Activated T-helper 1 cell treated with anti-CD3 and anti-CD28 coated beads, Interleukin-12 subunit alpha, Interleukin-12 subunit beta, Interleukin-2, Interleukin-4 antibody, amounts not matched to agents 30 ng/mL and 10 ng/mL and 1 ng/mL, durations not matched to agents 14 hours and 24 hours and 36 hours (primary cell): ENCODE measurements around the gene SYNGR4. TPM values are rescaled to one million over a fixed set of nuclear protein-coding genes. Genes with fewer than 3 reads are reported as not detected.
"Not testable (repeated sequence)": the region's sequence is repeated elsewhere in the genome, so short reads cannot be mapped to it uniquely, and the experiment has no call there.

Experiments used
- DNase-seq: peaks from one replicate; pipeline ENCODE4 v3.0.0; 2021; ENCODE audit warnings: low spot score
- H3K27ac Mint-ChIP-seq: one replicate; pipeline ENCODE4 v1.8.0; 2021; ENCODE audit warnings: mild to moderate bottlenecking, mixed read lengths
- H3K27me3 Mint-ChIP-seq: one replicate; pipeline ENCODE4 v1.8.0; 2022; ENCODE audit warnings: mild to moderate bottlenecking, moderate library complexity, mixed read lengths; ENCODE audit not compliant: insufficient read depth
- H3K36me3 Mint-ChIP-seq: one replicate; pipeline ENCODE4 v1.8.0; 2021; ENCODE audit warnings: low read depth, mixed read lengths
- H3K4me1 Mint-ChIP-seq: one replicate; pipeline ENCODE4 v1.8.0; 2021; ENCODE audit warnings: low read depth, mixed read lengths
- H3K4me3 Mint-ChIP-seq: one replicate; pipeline ENCODE4 v1.8.0; 2021; ENCODE audit warnings: mild to moderate bottlenecking, moderate library complexity, mixed read lengths
- H3K9me3 Mint-ChIP-seq: one replicate; pipeline ENCODE4 v1.8.0; 2021; ENCODE audit warnings: mixed read lengths
- intact Hi-C: fragments of 100-400 bp; cut with micrococcal nuclease; formaldehyde crosslinking; loops from one replicate; pipeline ENCODE4 v1.15.1; 2024
- total RNA-seq: library from RNA; stranded (reverse); gene quantifications from 2 replicates; pipeline ENCODE4 v1.2.3, GENCODE V29; 2022

Gene SYNGR4
- total RNA-seq, 1 donor from 2014 or later, result not detected

DNA sequence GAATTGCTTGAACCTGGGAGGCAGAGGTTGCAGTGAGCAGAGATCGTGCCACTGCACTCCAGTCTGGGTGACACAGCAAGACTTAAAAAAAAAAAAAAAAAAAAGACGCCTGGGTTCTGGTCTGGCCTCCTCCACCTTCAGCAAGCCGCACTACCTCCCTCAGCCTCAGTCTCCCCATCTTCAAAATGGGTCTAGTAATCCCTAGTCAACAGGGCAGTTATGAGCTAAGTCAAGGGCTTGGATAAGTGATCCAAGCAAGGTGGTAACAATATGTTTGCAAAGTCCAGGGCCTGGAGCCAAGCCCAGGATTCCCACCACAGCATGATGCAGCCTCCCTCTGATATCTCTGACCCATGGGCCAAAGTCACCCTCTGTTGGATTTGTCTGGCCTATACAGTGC, 22.8 kb downstream of the SYNGR4 start:
- peaks cover 4% of the 10 kb centered on the region for H3K27me3 Mint-ChIP-seq
- intact Hi-C loops, result no loop called here
- H3K27ac Mint-ChIP-seq, result no peak overlapping the region
- peaks cover 30% of the 10 kb centered on the region for H3K36me3 Mint-ChIP-seq
- no peak overlapping the region for H3K4me3 Mint-ChIP-seq
- H3K4me1 Mint-ChIP-seq, result peaks cover 8% of the 10 kb centered on the region
- no peaks in the 10 kb centered on the region for H3K9me3 Mint-ChIP-seq
- no peak for DNase-seq

DNA sequence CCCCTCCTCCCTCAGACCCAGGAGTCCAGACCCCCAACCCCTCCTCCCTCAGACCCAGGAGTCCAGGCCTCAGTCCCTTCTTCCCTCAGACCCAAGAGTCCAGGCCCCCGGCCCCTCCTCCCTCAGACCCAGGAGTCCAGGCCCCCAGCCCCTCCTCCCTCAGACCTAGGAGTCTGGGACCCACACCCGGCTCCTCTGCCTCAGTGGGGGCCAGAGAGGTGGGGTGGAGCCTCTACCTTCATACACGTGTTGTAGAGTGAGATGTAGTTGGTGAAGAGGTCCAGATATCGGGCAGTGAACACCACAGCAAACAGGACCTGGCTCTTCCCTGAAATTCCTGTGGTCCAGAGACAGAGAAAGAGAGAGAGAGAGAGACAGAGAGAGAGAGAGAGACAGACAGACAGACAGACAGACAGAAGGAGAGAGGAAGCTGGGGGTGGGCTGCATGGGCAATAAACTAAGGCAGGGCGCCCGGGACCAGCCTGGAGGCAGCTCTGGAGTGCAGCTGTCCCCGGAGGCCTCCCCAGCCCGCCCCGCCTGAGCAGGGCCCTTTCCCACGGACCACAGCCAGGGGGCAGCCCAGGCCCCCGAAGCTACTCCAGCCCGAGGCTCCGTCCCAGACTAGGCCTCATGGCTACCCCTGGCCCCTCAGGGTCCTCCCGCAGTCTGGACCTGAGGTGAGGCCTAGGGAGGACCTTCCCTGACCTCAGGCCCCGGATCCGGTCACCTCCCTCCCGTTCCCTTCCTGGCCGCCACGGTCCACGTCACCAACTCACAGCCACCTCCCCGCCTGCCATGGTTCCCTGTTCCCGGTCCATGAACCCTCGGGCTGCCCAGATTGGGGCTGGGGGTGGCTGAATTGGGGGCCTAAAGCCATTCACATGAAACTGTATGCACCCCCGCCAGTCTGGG, 26.3 kb downstream of the SYNGR4 start:
- peaks cover 8% of the 10 kb centered on the region for H3K36me3 Mint-ChIP-seq
- H3K27me3 Mint-ChIP-seq, result peaks cover 27% of the 10 kb centered on the region
- peaks cover 13% of the 10 kb centered on the region for H3K4me1 Mint-ChIP-seq
- DNase-seq, result peak; percentile 51
- H3K4me3 Mint-ChIP-seq, result peak overlapping the region; percentile 98
- intact Hi-C loops, result loop anchor here (1.0 to 2.0 kb wide), 6 partner anchors 9 to 198 kb away; partner anchors contain the start of genes GRWD1 and SYNGR4
- H3K9me3 Mint-ChIP-seq, result no peaks in the 10 kb centered on the region
- H3K27ac Mint-ChIP-seq, result peak overlapping the region; percentile 98

DNA sequence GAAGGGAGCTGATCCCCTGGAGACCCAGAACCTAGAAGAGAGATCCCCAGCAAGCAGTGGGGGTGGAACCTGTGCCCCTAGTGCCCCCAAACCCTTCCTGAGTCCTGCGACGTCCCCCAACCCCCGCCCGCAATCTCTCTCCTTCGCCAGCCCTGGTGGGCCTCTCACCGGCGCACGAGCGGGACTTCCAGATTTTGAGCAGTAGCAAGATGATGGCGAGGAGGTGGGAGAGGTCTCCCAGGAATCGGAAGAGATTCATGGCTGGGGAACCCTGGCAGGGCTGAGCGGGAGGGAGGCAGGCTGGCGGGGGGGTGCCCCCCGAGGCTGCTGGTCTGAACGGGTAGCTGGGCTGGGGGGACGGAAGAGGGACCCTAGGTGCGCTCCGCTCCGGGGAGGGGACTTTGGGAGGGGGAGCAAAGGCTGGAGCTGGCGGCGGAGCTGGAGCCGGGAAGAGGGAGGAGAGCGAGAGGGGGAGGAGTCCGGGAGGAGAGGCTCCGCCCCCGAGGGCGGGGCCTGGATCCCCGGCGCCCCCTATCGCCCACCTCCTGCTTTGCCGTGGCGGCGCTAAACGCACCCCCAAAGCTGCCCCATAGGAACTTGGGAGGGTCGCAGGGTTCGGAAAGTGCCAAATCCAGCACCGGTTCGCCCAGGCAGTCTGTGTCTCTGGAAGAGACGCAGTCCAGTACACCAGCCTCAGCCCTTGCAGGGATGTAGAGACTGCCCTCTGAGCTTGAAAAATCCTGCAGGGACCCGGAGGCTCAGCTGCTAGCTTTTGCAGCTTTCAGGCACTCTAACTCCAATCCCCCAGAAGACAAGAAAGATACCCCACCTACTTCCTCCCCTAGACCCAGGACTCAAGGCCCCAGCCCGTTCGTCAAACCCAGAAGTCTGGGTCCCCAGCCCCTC, 27.2 kb downstream of the SYNGR4 start, which contains the start of gene KDELR1:
TSS of gene KDELR1 (minus strand) at position 452 of the 906 bp plus-strand sequence. CDS start at position 259, 193 bp downstream.
- Mint-ChIP-seq H3K4me1 (peaks cover 13% of the 10 kb centered on the region), H3K27ac (peak within 1 kb of the TSS; percentile 98), H3K9me3 (no peaks in the 10 kb centered on the region), H3K4me3 (peak within 1 kb of the TSS; percentile 98), H3K27me3 (peaks cover 36% of the 10 kb centered on the region), H3K36me3 (peaks cover 8% of the 10 kb centered on the region)
- intact Hi-C loops, result loop anchor here (1.0 to 2.0 kb wide), 6 partner anchors 8 to 197 kb away; partner anchors contain the start of genes GRWD1 and SYNGR4
- peak; percentile 69 for DNase-seq

- H3K27me3 Mint-ChIP-seq, result peaks cover 38% of the 10 kb centered on the region
- peaks cover 13% of the 10 kb centered on the region for H3K4me1 Mint-ChIP-seq
- intact Hi-C loops, H3K27ac Mint-ChIP-seq, H3K36me3 Mint-ChIP-seq, H3K9me3 Mint-ChIP-seq, DNase-seq: not testable (repeated sequence)
- H3K4me3 Mint-ChIP-seq, result peak overlapping the region; percentile 98
Measured at GRCh38 chr19:48392006-48392344, 27.8 kb downstream of the SYNGR4 start.

DNA sequence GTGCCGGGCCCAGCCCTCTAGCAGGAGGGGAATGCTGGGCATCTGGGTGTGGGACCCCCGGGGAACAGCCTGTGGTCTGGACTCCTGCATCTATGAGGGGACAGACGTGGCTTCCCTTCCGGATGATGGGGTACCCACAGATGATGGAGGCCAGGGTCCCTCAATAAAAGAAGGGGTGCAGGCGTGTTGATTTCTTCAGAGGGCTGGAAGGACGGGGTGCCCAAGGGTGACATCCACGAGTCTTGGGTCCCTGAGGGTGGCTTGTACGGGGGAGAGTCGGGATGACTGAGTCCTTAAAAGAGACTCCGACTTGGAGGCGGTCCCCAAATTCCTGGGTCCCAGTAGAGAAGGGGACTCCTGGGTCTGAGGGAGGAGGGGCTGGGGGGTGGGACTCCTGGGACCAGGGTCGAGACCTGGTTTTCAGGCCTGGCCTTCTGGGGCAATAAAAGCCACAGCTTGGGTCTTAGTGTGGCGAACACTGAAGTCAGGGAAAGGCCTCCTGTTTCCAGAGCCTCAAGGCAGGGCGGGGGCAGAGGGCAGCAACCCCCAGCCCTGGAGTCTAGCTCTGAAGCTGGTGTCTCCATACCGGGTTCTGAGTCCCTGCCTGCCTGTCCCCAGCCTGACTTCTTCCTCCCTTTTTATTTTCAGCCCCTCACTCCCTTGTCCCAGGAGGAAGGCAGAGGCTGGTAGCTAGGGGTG, 28.8 kb downstream of the SYNGR4 start:
- H3K27ac Mint-ChIP-seq, result no peak overlapping the region
- H3K4me1 Mint-ChIP-seq, result peaks cover 23% of the 10 kb centered on the region
- H3K4me3 Mint-ChIP-seq, result peak overlapping the region; percentile 77
- intact Hi-C loops, result no loop called here
- peaks cover 14% of the 10 kb centered on the region for H3K36me3 Mint-ChIP-seq
- H3K27me3 Mint-ChIP-seq, result peaks cover 47% of the 10 kb centered on the region
- no peaks in the 10 kb centered on the region for H3K9me3 Mint-ChIP-seq
- DNase-seq, result no peak

- H3K27me3 Mint-ChIP-seq, result peaks cover 47% of the 10 kb centered on the region
- H3K9me3 Mint-ChIP-seq, result no peaks in the 10 kb centered on the region
- peak within 1 kb of the TSS; percentile 77 for H3K4me3 Mint-ChIP-seq
- no peak within 1 kb of the TSS for H3K27ac Mint-ChIP-seq
- intact Hi-C loops, result no loop called here
- peaks cover 9% of the 10 kb centered on the region for H3K36me3 Mint-ChIP-seq
- peaks cover 26% of the 10 kb centered on the region for H3K4me1 Mint-ChIP-seq
- DNase-seq, result no peak
Measured at GRCh38 chr19:48393559-48394330, 29.6 kb downstream of the SYNGR4 start, which contains the start of gene GRIN2D. GRIN2D (plus strand) TSS chr19:48393668; CDS start chr19:48398393, 4,725 bp downstream.

DNA sequence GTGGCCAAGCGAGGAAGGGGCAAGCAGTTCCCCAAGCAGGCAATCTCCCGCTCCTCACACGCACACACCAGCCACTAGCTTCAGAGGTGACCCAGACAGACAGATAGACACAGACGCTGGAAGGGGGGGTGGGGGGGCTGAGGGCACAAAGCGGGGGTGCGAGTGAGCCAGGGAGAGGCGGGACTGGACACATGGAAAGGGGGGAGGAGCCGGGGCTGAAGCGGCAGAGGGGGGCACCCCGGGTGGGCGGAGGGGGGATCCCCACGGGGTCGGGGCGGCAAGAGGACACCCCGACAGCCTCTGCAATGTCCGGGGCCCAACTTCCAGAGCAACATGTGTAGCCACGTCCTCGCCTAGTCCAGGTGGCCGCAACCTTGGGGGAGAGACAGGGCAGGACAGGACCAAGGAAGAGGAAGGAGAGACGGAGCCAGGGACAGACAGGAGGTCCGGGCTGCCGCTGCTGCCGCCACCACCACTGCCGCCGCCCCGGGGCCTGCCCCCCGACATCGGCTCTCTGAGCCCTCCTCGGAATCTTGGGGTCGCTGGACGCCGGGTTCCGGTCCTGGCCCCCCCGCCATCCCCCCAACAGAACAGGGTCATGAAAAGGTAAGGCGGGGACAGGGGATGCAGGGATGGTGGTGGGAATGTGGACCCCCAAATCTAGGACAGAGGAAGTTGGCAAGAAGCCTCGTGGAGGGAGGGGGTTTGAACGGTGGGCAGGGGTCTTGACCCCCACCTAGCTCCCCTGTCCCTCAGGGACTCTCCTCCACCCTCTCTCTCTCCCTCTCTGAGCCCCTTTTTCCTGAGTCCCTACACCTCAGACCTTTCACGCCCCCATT, 30.4 kb downstream of the SYNGR4 start:
- Mint-ChIP-seq H3K4me1 (peaks cover 34% of the 10 kb centered on the region), H3K36me3 (peaks cover 9% of the 10 kb centered on the region), H3K27me3 (peaks cover 51% of the 10 kb centered on the region), H3K4me3 (no peak overlapping the region), H3K27ac (no peak overlapping the region), H3K9me3 (no peaks in the 10 kb centered on the region)
- intact Hi-C loops, result loop anchor here (5.0 kb wide), 1 partner anchor 118 kb away; the partner anchor contains the start of gene LMTK3
- no peak for DNase-seq

GRCh38 chr19:48395170-48395455, 30.9 kb downstream of the SYNGR4 start:
- H3K27ac Mint-ChIP-seq, result no peak overlapping the region
- intact Hi-C loops, result loop anchor here (5.0 kb wide), 1 partner anchor 117 kb away; the partner anchor contains the start of gene LMTK3
- H3K4me3 Mint-ChIP-seq, result no peak overlapping the region
- peaks cover 52% of the 10 kb centered on the region for H3K27me3 Mint-ChIP-seq
- H3K4me1 Mint-ChIP-seq, result peaks cover 39% of the 10 kb centered on the region
- peaks cover 9% of the 10 kb centered on the region for H3K36me3 Mint-ChIP-seq
- no peaks in the 10 kb centered on the region for H3K9me3 Mint-ChIP-seq
- DNase-seq, result no peak

GRCh38 chr19:48395499-48395898, 31.3 kb downstream of the SYNGR4 start:
- DNase-seq, result no peak
- Mint-ChIP-seq H3K27me3 (peaks cover 52% of the 10 kb centered on the region), H3K27ac (no peak overlapping the region), H3K4me3 (no peak overlapping the region), H3K4me1 (peaks cover 39% of the 10 kb centered on the region), H3K36me3 (peaks cover 7% of the 10 kb centered on the region), H3K9me3 (no peaks in the 10 kb centered on the region)
- intact Hi-C loops, result loop anchor here (5.0 kb wide), 1 partner anchor 117 kb away; the partner anchor contains the start of gene LMTK3

- H3K27me3 Mint-ChIP-seq, result peaks cover 52% of the 10 kb centered on the region
- H3K9me3 Mint-ChIP-seq, result no peaks in the 10 kb centered on the region
- intact Hi-C loops, result loop anchor here (5.0 kb wide), 1 partner anchor 116 kb away; the partner anchor contains the start of gene LMTK3
- H3K36me3 Mint-ChIP-seq, result peaks cover 7% of the 10 kb centered on the region
- H3K4me3 Mint-ChIP-seq, result peak overlapping the region; percentile 26
- H3K27ac Mint-ChIP-seq, result no peak overlapping the region
- no peak for DNase-seq
- peaks cover 40% of the 10 kb centered on the region for H3K4me1 Mint-ChIP-seq
Measured at GRCh38 chr19:48396016-48396823, 32.1 kb downstream of the SYNGR4 start.
